Measurements from ENCODE around the gene WNK1.
"Not testable (repeated sequence)": the region's sequence is repeated elsewhere in the genome, so short reads cannot be mapped to it uniquely, and the experiment has no call there.

The WNK1 gene

GRCh38 chr12:788288-788687, 35.9 kb downstream of the WNK1 start:
- Histone ChIP-seq H3K9me3 (ENCODE audit: control insufficient read depth, low read length) (no peaks in the 10 kb centered on the region), H3K4me3 (ENCODE audit: low read length) (no peak overlapping the region), H3K27me3 (replicated peaks; ENCODE audit: control insufficient read depth, insufficient read depth, low read length) (no peaks in the 10 kb centered on the region), H3K9ac (ENCODE audit: low read length) (no peak overlapping the region), H3K36me3 (ENCODE audit: control insufficient read depth, insufficient read depth, low read length, severe bottlenecking) (no peaks in the 10 kb centered on the region), H3K4me1 (ENCODE audit: control insufficient read depth, insufficient read depth, low read length) (peaks cover 24% of the 10 kb centered on the region)
- no peak for DNase-seq (ENCODE audit: low read depth)

- H3K36me3 ChIP-seq (ENCODE audit: control insufficient read depth, insufficient read depth, low read length, severe bottlenecking); H3K27me3 ChIP-seq (replicated peaks; ENCODE audit: control insufficient read depth, insufficient read depth, low read length); H3K9ac ChIP-seq (ENCODE audit: low read length); DNase-seq (ENCODE audit: low read depth); H3K9me3 ChIP-seq (ENCODE audit: control insufficient read depth, low read length); H3K4me3 ChIP-seq (ENCODE audit: low read length): not testable (repeated sequence)
- peaks cover 29% of the 10 kb centered on the region for H3K4me1 ChIP-seq (ENCODE audit: control insufficient read depth, insufficient read depth, low read length)
Measured at GRCh38 chr12:788762-789161, 36.4 kb downstream of the WNK1 start.

- DNase-seq (ENCODE audit: low read depth) = no peak
- Histone ChIP-seq H3K4me1 (ENCODE audit: control insufficient read depth, insufficient read depth, low read length) (peaks cover 40% of the 10 kb centered on the region), H3K9me3 (ENCODE audit: control insufficient read depth, low read length) (no peaks in the 10 kb centered on the region), H3K4me3 (ENCODE audit: low read length) (no peak overlapping the region), H3K9ac (ENCODE audit: low read length) (no peak overlapping the region), H3K36me3 (ENCODE audit: control insufficient read depth, insufficient read depth, low read length, severe bottlenecking) (no peaks in the 10 kb centered on the region), H3K27me3 (replicated peaks; ENCODE audit: control insufficient read depth, insufficient read depth, low read length) (no peaks in the 10 kb centered on the region)
Measured at GRCh38 chr12:789852-790563, 37.6 kb downstream of the WNK1 start.

DNA sequence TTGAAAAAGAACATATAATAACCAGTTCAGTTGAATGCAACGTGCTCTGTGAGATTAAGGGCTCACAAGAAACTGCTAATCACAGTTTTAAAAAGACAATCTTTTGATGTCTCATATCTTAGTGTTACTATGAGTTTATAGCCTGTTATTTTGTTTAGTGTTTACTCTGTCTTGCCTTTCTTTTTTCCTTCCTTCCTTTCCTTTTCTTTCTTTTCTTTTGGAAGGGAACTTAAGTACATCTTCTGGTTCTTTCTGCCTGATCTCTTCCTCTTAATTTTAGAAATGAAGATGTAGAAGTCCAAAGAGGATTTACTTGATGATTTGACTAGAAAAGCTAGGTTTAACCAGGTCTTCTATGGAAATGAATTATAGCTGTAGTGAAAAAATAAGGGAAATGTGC, 38.2 kb downstream of the WNK1 start:
- H3K4me1 ChIP-seq (ENCODE audit: control insufficient read depth, insufficient read depth, low read length) = peaks cover 38% of the 10 kb centered on the region
- no peaks in the 10 kb centered on the region for H3K27me3 ChIP-seq (replicated peaks; ENCODE audit: control insufficient read depth, insufficient read depth, low read length)
- H3K4me3 ChIP-seq (ENCODE audit: low read length) = no peak overlapping the region
- DNase-seq (ENCODE audit: low read depth) = no peak
- no peaks in the 10 kb centered on the region for H3K36me3 ChIP-seq (ENCODE audit: control insufficient read depth, insufficient read depth, low read length, severe bottlenecking)
- H3K9ac ChIP-seq (ENCODE audit: low read length) = no peak overlapping the region
- no peaks in the 10 kb centered on the region for H3K9me3 ChIP-seq (ENCODE audit: control insufficient read depth, low read length)

DNA sequence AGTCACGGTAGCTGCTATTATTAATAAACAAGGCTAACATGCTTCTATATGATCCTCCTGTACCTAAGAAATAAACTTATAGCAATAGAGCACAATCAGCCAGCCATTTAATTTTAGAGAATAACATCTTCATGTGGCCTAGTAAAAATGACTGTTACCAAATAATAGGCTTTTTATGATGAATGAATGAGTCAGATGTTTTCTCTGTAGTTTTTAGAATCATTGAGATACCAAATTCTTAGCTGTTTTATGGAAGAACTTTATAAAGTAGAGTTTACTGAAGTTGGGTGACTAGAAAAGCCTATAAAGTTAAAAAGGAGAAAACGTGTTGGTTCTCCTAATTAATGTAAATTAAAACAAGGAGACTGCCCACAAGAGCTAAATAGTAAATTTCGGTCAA, 40.7 kb downstream of the WNK1 start:
- Histone ChIP-seq H3K4me3 (ENCODE audit: low read length) (no peak overlapping the region), H3K36me3 (ENCODE audit: control insufficient read depth, insufficient read depth, low read length, severe bottlenecking) (no peaks in the 10 kb centered on the region), H3K4me1 (ENCODE audit: control insufficient read depth, insufficient read depth, low read length) (peaks cover 38% of the 10 kb centered on the region), H3K27me3 (replicated peaks; ENCODE audit: control insufficient read depth, insufficient read depth, low read length) (no peaks in the 10 kb centered on the region), H3K9ac (ENCODE audit: low read length) (no peak overlapping the region), H3K9me3 (ENCODE audit: control insufficient read depth, low read length) (no peaks in the 10 kb centered on the region)
- DNase-seq (ENCODE audit: low read depth) = no peak

GRCh38 chr12:793711-794110, 41.3 kb downstream of the WNK1 start:
- Histone ChIP-seq H3K36me3 (ENCODE audit: control insufficient read depth, insufficient read depth, low read length, severe bottlenecking) (no peaks in the 10 kb centered on the region), H3K4me3 (ENCODE audit: low read length) (no peak overlapping the region), H3K9me3 (ENCODE audit: control insufficient read depth, low read length) (no peaks in the 10 kb centered on the region), H3K9ac (ENCODE audit: low read length) (no peak overlapping the region), H3K27me3 (replicated peaks; ENCODE audit: control insufficient read depth, insufficient read depth, low read length) (no peaks in the 10 kb centered on the region), H3K4me1 (ENCODE audit: control insufficient read depth, insufficient read depth, low read length) (peaks cover 38% of the 10 kb centered on the region)
- no peak for DNase-seq (ENCODE audit: low read depth)

DNA sequence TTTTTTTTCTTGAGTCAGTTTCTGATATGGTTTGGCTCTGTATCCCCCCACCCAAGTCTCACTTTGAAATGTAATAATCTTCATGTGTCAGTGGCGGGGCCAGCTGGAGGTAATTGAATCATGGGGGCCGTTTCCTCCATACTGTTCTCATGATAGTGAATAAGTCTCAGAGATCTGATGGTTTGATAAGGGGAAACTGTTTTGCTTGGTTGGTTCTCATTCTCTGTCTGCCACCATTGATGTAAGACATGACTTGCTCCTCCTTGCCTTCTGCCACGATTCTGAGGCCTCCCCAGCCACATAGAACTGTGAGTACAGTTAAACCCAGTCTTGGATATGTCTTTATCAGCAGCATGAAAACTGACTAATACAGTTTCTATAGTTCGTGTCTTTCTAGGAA, 42.9 kb downstream of the WNK1 start:
- Histone ChIP-seq H3K4me1 (ENCODE audit: control insufficient read depth, insufficient read depth, low read length) (peaks cover 28% of the 10 kb centered on the region), H3K36me3 (ENCODE audit: control insufficient read depth, insufficient read depth, low read length, severe bottlenecking) (no peaks in the 10 kb centered on the region), H3K27me3 (replicated peaks; ENCODE audit: control insufficient read depth, insufficient read depth, low read length) (no peaks in the 10 kb centered on the region), H3K9me3 (ENCODE audit: control insufficient read depth, low read length) (no peaks in the 10 kb centered on the region), H3K4me3 (ENCODE audit: low read length) (no peak overlapping the region), H3K9ac (ENCODE audit: low read length) (no peak overlapping the region)
- no peak for DNase-seq (ENCODE audit: low read depth)

DNA sequence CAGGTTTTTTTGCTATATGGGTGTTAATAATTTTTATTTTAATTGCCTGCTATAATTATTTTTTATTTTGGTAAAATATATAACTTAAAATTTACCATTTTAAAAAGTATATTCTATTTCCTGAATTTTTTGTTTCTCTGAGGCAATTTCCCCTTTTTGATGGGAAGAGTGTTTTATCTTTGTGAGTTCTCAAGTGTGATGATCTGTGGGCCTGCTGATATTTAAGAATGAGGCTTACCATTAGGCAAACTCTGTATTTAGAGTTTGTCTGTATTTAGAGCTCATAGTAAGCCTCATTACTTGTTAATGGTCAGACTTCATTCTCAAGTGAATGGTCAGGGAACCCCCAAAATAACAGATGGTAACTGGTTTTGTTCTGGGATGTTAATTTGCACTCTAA, 48.0 kb downstream of the WNK1 start:
- H3K9me3 ChIP-seq (ENCODE audit: control insufficient read depth, low read length) = no peaks in the 10 kb centered on the region
- DNase-seq (ENCODE audit: low read depth) = no peak
- H3K4me3 ChIP-seq (ENCODE audit: low read length) = no peak overlapping the region
- H3K36me3 ChIP-seq (ENCODE audit: control insufficient read depth, insufficient read depth, low read length, severe bottlenecking) = no peaks in the 10 kb centered on the region
- H3K4me1 ChIP-seq (ENCODE audit: control insufficient read depth, insufficient read depth, low read length) = peaks cover 22% of the 10 kb centered on the region
- H3K9ac ChIP-seq (ENCODE audit: low read length) = no peak overlapping the region
- no peaks in the 10 kb centered on the region for H3K27me3 ChIP-seq (replicated peaks; ENCODE audit: control insufficient read depth, insufficient read depth, low read length)

DNA sequence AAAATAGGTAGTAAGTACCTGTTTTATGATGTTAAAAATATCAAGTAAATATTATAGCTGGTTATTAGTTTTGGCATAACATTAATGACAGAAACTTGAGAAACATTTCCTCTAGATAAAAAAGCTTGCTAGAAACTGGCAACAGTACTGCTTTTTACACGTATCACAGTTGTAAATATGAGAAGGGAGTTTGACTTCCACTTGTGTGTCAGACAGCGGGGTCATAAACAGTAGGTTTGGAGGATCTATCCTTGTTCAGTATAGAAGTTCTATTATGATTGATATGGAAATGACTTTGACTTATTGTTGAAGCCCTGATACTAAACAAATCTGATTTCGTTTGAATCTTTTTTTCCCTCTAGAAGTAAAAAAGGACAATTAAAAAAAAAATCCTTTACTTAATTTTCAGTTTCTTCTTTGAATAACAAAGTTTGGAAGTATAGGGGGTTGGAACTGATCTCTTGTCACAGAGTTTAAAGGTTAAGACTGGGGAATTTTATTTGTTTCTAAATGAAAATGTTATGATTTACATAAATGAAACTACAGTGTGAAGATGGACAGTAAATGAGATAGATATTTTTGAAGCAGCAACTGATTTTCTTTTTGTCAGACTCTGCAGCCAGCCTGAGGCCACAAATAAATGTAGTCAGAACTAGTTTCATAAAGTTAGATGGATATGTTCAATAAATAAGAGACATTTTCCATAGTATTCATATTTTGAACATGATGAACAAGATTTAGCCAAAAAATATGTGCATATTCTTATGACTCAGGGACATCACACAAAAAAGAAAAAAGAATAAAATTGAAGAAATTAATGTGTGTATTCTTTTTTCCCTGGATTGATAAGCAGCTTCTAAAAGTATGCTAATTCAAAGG, 50.1 kb downstream of the WNK1 start:
- no peak overlapping the region for H3K9ac ChIP-seq (ENCODE audit: low read length)
- no peak for DNase-seq (ENCODE audit: low read depth)
- H3K9me3 ChIP-seq (ENCODE audit: control insufficient read depth, low read length) = no peaks in the 10 kb centered on the region
- no peaks in the 10 kb centered on the region for H3K36me3 ChIP-seq (ENCODE audit: control insufficient read depth, insufficient read depth, low read length, severe bottlenecking)
- no peak overlapping the region for H3K4me3 ChIP-seq (ENCODE audit: low read length)
- H3K27me3 ChIP-seq (replicated peaks; ENCODE audit: control insufficient read depth, insufficient read depth, low read length) = no peaks in the 10 kb centered on the region
- peaks cover 26% of the 10 kb centered on the region for H3K4me1 ChIP-seq (ENCODE audit: control insufficient read depth, insufficient read depth, low read length)

DNA sequence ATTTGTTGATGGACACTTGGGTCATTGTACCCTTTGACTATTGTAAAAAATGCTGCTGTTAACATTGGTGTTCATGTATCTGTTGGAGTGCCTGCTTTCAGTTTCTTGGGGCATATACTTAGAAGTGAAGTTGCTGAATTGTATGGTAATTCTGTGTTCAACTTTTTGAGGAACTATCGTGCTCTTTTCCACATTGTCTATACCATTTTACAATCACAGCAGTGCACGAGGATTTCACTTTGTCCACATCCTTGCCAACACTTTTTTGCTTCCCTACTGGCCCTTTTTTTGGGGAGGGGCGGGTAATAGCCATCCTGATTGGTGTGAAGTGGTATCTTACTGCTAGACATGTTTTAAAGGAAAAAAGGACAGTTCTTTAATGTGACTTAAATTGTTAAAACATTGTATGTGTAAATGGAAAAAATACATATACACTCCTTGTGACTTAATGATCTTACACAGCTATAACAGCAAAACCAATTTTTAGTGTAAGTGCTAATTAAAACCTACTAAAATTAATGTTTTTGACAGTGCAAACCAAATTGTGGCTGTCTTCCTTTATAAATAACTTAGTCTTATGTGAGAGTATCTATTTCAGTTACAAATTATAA, 52.7 kb downstream of the WNK1 start:
- no peak for DNase-seq (ENCODE audit: low read depth)
- Histone ChIP-seq H3K4me1 (ENCODE audit: control insufficient read depth, insufficient read depth, low read length) (peaks cover 26% of the 10 kb centered on the region), H3K9me3 (ENCODE audit: control insufficient read depth, low read length) (no peaks in the 10 kb centered on the region), H3K9ac (ENCODE audit: low read length) (no peak overlapping the region), H3K36me3 (ENCODE audit: control insufficient read depth, insufficient read depth, low read length, severe bottlenecking) (no peaks in the 10 kb centered on the region), H3K27me3 (replicated peaks; ENCODE audit: control insufficient read depth, insufficient read depth, low read length) (no peaks in the 10 kb centered on the region), H3K4me3 (ENCODE audit: low read length) (no peak overlapping the region)

DNA sequence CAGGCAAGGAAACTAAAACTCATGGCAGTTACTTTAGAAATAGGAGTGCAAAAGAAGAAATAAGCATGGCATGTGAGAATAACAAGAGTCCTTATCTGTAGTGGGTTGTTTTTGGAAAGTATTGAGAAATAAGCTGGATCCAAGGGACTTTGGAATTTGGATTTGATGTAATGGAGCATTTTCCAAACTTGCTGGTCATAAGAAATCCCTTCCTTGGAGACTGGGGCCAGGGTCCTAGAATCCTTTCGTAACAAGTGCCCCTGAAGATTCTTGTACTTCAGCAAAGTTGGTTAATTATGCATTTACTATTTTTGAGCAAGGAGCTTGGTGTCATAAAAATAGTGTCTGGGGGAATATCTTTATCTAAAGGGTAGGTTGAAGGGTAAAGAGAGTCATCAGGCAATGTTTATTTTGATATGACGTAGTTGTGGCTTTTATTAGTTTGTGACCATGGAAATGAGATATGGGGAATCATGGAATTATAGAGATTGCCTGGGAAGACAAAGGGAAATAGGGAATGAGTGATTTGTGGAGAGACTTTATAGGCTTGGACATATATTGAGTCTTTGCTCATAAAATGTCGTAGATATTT, 53.9 kb downstream of the WNK1 start:
- DNase-seq (ENCODE audit: low read depth) = peak; percentile 63
- no peaks in the 10 kb centered on the region for H3K27me3 ChIP-seq (replicated peaks; ENCODE audit: control insufficient read depth, insufficient read depth, low read length)
- H3K4me3 ChIP-seq (ENCODE audit: low read length) = no peak overlapping the region
- no peak overlapping the region for H3K9ac ChIP-seq (ENCODE audit: low read length)
- H3K4me1 ChIP-seq (ENCODE audit: control insufficient read depth, insufficient read depth, low read length) = peaks cover 35% of the 10 kb centered on the region
- no peaks in the 10 kb centered on the region for H3K9me3 ChIP-seq (ENCODE audit: control insufficient read depth, low read length)
- no peaks in the 10 kb centered on the region for H3K36me3 ChIP-seq (ENCODE audit: control insufficient read depth, insufficient read depth, low read length, severe bottlenecking)

Measured in adipocyte (in vitro differentiated cells).